ENCODE results near the gene CCDC106. TPM values are rescaled to one million over a fixed set of nuclear protein-coding genes. Genes with fewer than 3 reads are reported as not detected.

CCDC106 gene
- total and polyA plus RNA-seq, 2 of the 4 experiments (the other 2 are of a cell fraction): 2.3 to 13.6 TPM

DNA sequence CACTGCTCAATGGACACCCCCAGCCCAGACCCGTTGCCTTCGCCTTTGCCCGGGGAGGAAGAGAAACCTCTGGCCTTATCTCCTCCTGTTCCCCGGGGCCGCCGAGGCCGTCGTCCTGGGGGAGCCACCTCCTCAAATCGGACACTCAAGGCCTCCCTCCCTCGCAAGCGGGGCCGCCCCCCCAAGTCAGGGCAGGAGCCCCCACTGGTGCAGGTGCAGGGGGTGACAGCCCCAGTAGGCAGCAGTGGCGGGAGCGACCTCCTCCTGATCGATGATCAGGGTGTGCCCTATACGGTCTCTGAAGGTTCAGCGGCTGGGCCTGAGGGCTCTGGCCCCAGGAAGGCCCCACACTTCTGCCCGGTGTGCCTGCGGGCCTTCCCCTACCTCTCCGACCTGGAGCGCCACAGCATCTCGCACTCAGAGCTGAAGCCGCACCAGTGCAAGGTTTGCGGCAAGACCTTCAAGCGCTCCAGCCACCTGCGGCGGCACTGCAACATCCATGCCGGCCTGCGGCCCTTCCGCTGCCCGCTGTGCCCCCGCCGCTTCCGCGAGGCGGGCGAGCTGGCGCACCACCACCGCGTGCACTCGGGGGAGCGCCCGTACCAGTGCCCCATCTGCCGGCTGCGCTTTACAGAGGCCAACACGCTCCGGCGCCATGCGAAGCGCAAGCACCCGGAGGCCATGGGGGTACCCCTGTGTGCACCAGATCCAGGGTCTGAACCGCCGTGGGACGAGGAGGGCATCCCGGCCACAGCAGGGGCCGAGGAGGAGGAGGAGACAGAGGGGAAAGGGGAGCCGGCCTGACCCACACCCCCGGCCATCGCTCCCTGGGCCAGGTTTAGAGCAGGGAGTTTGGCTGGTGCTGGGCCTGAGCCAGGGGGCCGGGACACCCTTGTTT, 45.7 kb upstream of the CCDC106 start:
- no peak overlapping the region for H3K4me3 ChIP-seq (ENCODE audit: insufficient read depth, low read depth, low read length)
- peaks cover 13% of the 10 kb centered on the region; the same call in 1 of the 2 replicates for H3K9me1 ChIP-seq (ENCODE audit: insufficient read depth, low read length)
- dilution Hi-C loops (cut with HindIII; ENCODE audit: low sequenced_read_pairs, unreplicated experiment): no loop called here
- no peak overlapping the region for H4K8ac ChIP-seq (ENCODE audit: low read depth in 2 of 2, low read length in 2 of 2)
- H3K27ac ChIP-seq (ENCODE audit: insufficient read depth, low read length): no peak overlapping the region
- BruUV-seq (replicated peaks): no TSS peak
- H3K4ac ChIP-seq (ENCODE audit: low read depth, low read length): no peak overlapping the region
- TF ChIP-seq, protein P1, sequence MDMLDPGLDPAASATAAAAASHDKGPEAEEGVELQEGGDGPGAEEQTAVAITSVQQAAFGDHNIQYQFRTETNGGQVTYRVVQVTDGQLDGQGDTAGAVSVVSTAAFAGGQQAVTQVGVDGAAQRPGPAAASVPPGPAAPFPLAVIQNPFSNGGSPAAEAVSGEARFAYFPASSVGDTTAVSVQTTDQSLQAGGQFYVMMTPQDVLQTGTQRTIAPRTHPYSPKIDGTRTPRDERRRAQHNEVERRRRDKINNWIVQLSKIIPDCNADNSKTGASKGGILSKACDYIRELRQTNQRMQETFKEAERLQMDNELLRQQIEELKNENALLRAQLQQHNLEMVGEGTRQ (IDR thresholded peaks at IDR 0.05; ENCODE audit: low read depth, low read length): no peak
- TF ChIP-seq RAD21 (IDR thresholded peaks at IDR 0.05; ENCODE audit: low read length): no peak
- no peak for TF ChIP-seq FOS (IDR thresholded peaks at IDR 0.05; ENCODE audit: low read depth, low read length)
- TF ChIP-seq POLR2A (IDR thresholded peaks at IDR 0.05; ENCODE audit: low read depth, low read length): no peak
- TF ChIP-seq NFE2L2 (IDR thresholded peaks at IDR 0.05; ENCODE audit: low read depth, low read length): no peak
- no peak for TF ChIP-seq CEBPB (IDR thresholded peaks at IDR 0.05; ENCODE audit: low read depth, low read length)
- no peak for TF ChIP-seq RFX5 (IDR thresholded peaks at IDR 0.05; ENCODE audit: low read depth, low read length)
- TF ChIP-seq MAZ (IDR thresholded peaks at IDR 0.05; ENCODE audit: borderline replicate concordance, low read depth, low read length): no peak
- TF ChIP-seq BHLHE40 (IDR thresholded peaks at IDR 0.05; ENCODE audit: low read depth, low read length): no peak
- TF ChIP-seq MAFK (IDR thresholded peaks at IDR 0.05; ENCODE audit: low read depth, low read length): no peak
- TF ChIP-seq SMC3 (IDR thresholded peaks at IDR 0.05; ENCODE audit: low read depth, low read length): no peak
- TF ChIP-seq, protein P2, sequence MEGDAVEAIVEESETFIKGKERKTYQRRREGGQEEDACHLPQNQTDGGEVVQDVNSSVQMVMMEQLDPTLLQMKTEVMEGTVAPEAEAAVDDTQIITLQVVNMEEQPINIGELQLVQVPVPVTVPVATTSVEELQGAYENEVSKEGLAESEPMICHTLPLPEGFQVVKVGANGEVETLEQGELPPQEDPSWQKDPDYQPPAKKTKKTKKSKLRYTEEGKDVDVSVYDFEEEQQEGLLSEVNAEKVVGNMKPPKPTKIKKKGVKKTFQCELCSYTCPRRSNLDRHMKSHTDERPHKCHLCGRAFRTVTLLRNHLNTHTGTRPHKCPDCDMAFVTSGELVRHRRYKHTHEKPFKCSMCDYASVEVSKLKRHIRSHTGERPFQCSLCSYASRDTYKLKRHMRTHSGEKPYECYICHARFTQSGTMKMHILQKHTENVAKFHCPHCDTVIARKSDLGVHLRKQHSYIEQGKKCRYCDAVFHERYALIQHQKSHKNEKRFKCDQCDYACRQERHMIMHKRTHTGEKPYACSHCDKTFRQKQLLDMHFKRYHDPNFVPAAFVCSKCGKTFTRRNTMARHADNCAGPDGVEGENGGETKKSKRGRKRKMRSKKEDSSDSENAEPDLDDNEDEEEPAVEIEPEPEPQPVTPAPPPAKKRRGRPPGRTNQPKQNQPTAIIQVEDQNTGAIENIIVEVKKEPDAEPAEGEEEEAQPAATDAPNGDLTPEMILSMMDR (conservative IDR thresholded peaks at IDR 0.05; ENCODE audit: low read depth, low read length): no peak
- H3K23ac ChIP-seq (ENCODE audit: low read depth, low read length): no peak overlapping the region
- H3K18ac ChIP-seq (ENCODE audit: low read depth, low read length): no peak overlapping the region
- POLR2A ChIA-PET (ENCODE audit: unreplicated experiment): no interaction called here
- no peak overlapping the region for H4K5ac ChIP-seq (ENCODE audit: low read depth, low read length)
- ATAC-seq (ENCODE audit: low read depth) (no peak), DNase-seq (no peak)
- H3K9ac ChIP-seq (ENCODE audit: low read depth, low read length): no peak overlapping the region
- peaks cover 1% of the 10 kb centered on the region; the same call in 1 of the 2 replicates for H3K36me3 ChIP-seq (ENCODE audit: control insufficient read depth, insufficient read depth, low read length)
- no peaks in the 10 kb centered on the region for H3K9me3 ChIP-seq (ENCODE audit: control insufficient read depth, insufficient read depth, low read length)
- peaks cover 19% of the 10 kb centered on the region; the same call in 1 of the 2 replicates for H4K20me1 ChIP-seq (ENCODE audit: insufficient read depth, low read length)
- H3K4me2 ChIP-seq (ENCODE audit: low read depth, low read length): no peak overlapping the region
- intact Hi-C loops (cut with micrococcal nuclease): no loop called here
- H2BK5ac ChIP-seq (ENCODE audit: low read depth, low read length, poor library complexity, severe bottlenecking): no peak overlapping the region
- 95% methylated on average over 29 of the region's 60 CpGs; no CpG with 5 or more reads in 1 of the 2 experiments for WGBS, 2 experiments (ENCODE audit: extremely low coverage in 2 of 2, insufficient read length in 1 of 2)
- H3K4me1 ChIP-seq (ENCODE audit: control insufficient read depth, insufficient read depth, low read length): peaks cover 9% of the 10 kb centered on the region
- H2BK20ac ChIP-seq (ENCODE audit: low read depth, low read length): no peak overlapping the region
- H3K27me3 ChIP-seq (ENCODE audit: control insufficient read depth, insufficient read depth, low read length): no peaks in the 10 kb centered on the region
- no peak overlapping the region; the same call in 1 of the 2 replicates for H2AK5ac ChIP-seq (ENCODE audit: low read depth, low read length)
- H3K79me1 ChIP-seq (ENCODE audit: low read depth in 1 of 2, low read length in 2 of 2): peaks cover 26 to 46% of the 10 kb centered on the region in 2 experiments
- peak overlapping the region; percentile 44 for H2AK9ac ChIP-seq (replicated peaks; ENCODE audit: low read depth, low read length, poor library complexity)
- no peak overlapping the region for H4K91ac ChIP-seq (ENCODE audit: insufficient read depth, low read depth, low read length)
- no peak overlapping the region for H3K56ac ChIP-seq (ENCODE audit: extremely low read depth, insufficient read depth, low read length)
- H2AFZ ChIP-seq (replicated peaks; ENCODE audit: low read length, poor library complexity): no peak overlapping the region
- in situ Hi-C loops (cut with MboI; ENCODE audit: low sequenced_read_pairs): no loop called here
- CTCF ChIA-PET: no interaction called here
- H2BK15ac ChIP-seq (ENCODE audit: low read depth, low read length): no peak overlapping the region
- H3K14ac ChIP-seq (replicated peaks; ENCODE audit: low read depth, low read length): no peak overlapping the region
- H2BK120ac ChIP-seq (ENCODE audit: low read depth, low read length): no peak overlapping the region

Measured in IMR-90 (cell line).